ENCODE data around the gene SPNS2. TPM values are rescaled to one million over a fixed set of nuclear protein-coding genes. Genes with fewer than 3 reads are reported as not detected.

SPNS2 gene
- total and polyA plus RNA-seq, 2 experiments from 2014 or later = 1.0 to 1.6 TPM

- Histone ChIP-seq H3K36me3 (peaks cover 8% of the 10 kb centered on the region), H3K27me3 (no peaks in the 10 kb centered on the region), H3K27ac (no peak overlapping the region), H3K4me3 (no peak overlapping the region), H3K9me3 (ENCODE audit: low read depth) (no peaks in the 10 kb centered on the region), H3K4me1 (ENCODE audit: low read depth) (no peaks in the 10 kb centered on the region)
- no peak for TF ChIP-seq CTCF (IDR thresholded peaks at IDR 0.05; ENCODE audit: low read depth, low read length)
- no peak for DNase-seq (ENCODE audit: low read depth in 1 of 2, low spot score in 1 of 2)
These were observed 49.4 kb downstream of the SPNS2 start for GRCh38 chr17:4548061-4548461.

- TF ChIP-seq CTCF (IDR thresholded peaks at IDR 0.05; ENCODE audit: low read depth, low read length) = no peak
- H3K4me1 ChIP-seq (ENCODE audit: low read depth) = no peaks in the 10 kb centered on the region
- H3K27ac ChIP-seq = no peak overlapping the region
- no peak overlapping the region for H3K4me3 ChIP-seq
- peaks cover 8% of the 10 kb centered on the region for H3K36me3 ChIP-seq
- H3K27me3 ChIP-seq = no peaks in the 10 kb centered on the region
- H3K9me3 ChIP-seq (ENCODE audit: low read depth) = no peaks in the 10 kb centered on the region
- DNase-seq (ENCODE audit: low read depth in 1 of 2, low spot score in 1 of 2) = no peak
These were observed 50.2 kb downstream of the SPNS2 start for GRCh38 chr17:4548721-4549531.

- H3K9me3 ChIP-seq (ENCODE audit: low read depth) = no peaks in the 10 kb centered on the region
- H3K36me3 ChIP-seq = peaks cover 8% of the 10 kb centered on the region
- no peak for DNase-seq (ENCODE audit: low read depth in 1 of 2, low spot score in 1 of 2)
- no peaks in the 10 kb centered on the region for H3K27me3 ChIP-seq
- TF ChIP-seq CTCF (IDR thresholded peaks at IDR 0.05; ENCODE audit: low read depth, low read length) = no peak
- H3K4me3 ChIP-seq = no peak overlapping the region
- H3K4me1 ChIP-seq (ENCODE audit: low read depth) = peaks cover 5% of the 10 kb centered on the region
- no peak overlapping the region for H3K27ac ChIP-seq
These were observed 51.3 kb downstream of the SPNS2 start for GRCh38 chr17:4549781-4550533.

GRCh38 chr17:4550534-4551039 lies 51.9 kb downstream of the SPNS2 start:
- no peak overlapping the region for H3K4me3 ChIP-seq
- no peak for DNase-seq (ENCODE audit: low read depth in 1 of 2, low spot score in 1 of 2)
- H3K9me3 ChIP-seq (ENCODE audit: low read depth) = no peaks in the 10 kb centered on the region
- H3K36me3 ChIP-seq = peaks cover 8% of the 10 kb centered on the region
- TF ChIP-seq CTCF (IDR thresholded peaks at IDR 0.05; ENCODE audit: low read depth, low read length) = no peak
- peaks cover 5% of the 10 kb centered on the region for H3K4me1 ChIP-seq (ENCODE audit: low read depth)
- H3K27ac ChIP-seq = no peak overlapping the region
- H3K27me3 ChIP-seq = no peaks in the 10 kb centered on the region

- H3K9me3 ChIP-seq (ENCODE audit: low read depth) = no peaks in the 10 kb centered on the region
- H3K4me1 ChIP-seq (ENCODE audit: low read depth) = peaks cover 5% of the 10 kb centered on the region
- peaks cover 8% of the 10 kb centered on the region for H3K36me3 ChIP-seq
- DNase-seq (ENCODE audit: low read depth in 1 of 2, low spot score in 1 of 2) = no peak
- H3K27ac ChIP-seq = no peak overlapping the region
- no peaks in the 10 kb centered on the region for H3K27me3 ChIP-seq
- H3K4me3 ChIP-seq = no peak overlapping the region
- TF ChIP-seq CTCF (IDR thresholded peaks at IDR 0.05; ENCODE audit: low read depth, low read length) = no peak
These were observed 52.5 kb downstream of the SPNS2 start for GRCh38 chr17:4551141-4551540.
